Activated naive CD4-positive, alpha-beta T cell treated with anti-CD3 and anti-CD28 coated beads, Interleukin-2, amount 10 ng/mL, durations not matched to agents 7 days and 5 days (primary cell): Measurements from ENCODE around the gene DOCK2.
A peak's percentile ranks its signal among the peaks of the same experiment; 100 is the strongest.

Source experiments
- CTCF ChIA-PET: fragments of 350-600 bp; sonication (Branson Sonifier 250); formaldehyde crosslinking; loops from one replicate; lab custom pipeline; 2021; ENCODE audit warnings: antibody characterized with exemption; lab: Charles Lee
- DNase-seq: peaks from one replicate; pipeline ENCODE4 v3.0.0-alpha.2; 2020
- H3K27ac Mint-ChIP-seq: one replicate; pipeline ENCODE4 v1.8.0; 2021; ENCODE audit warnings: mild to moderate bottlenecking, moderate library complexity, mixed read lengths
- H3K27me3 Mint-ChIP-seq: one replicate; pipeline ENCODE4 v1.8.0; 2021; ENCODE audit warnings: mild to moderate bottlenecking, mixed read lengths
- H3K36me3 Mint-ChIP-seq: one replicate; pipeline ENCODE4 v1.8.0; 2021; ENCODE audit warnings: mixed read lengths
- H3K4me1 Mint-ChIP-seq: one replicate; pipeline ENCODE4 v1.8.0; 2021; ENCODE audit warnings: mixed read lengths
- H3K4me3 Mint-ChIP-seq: one replicate; pipeline ENCODE4 v1.8.0; 2021; ENCODE audit warnings: mild to moderate bottlenecking, moderate library complexity, mixed read lengths
- H3K9me3 Mint-ChIP-seq: one replicate; pipeline ENCODE4 v1.8.0; 2021; ENCODE audit warnings: mixed read lengths

DOCK2 gene

DNA sequence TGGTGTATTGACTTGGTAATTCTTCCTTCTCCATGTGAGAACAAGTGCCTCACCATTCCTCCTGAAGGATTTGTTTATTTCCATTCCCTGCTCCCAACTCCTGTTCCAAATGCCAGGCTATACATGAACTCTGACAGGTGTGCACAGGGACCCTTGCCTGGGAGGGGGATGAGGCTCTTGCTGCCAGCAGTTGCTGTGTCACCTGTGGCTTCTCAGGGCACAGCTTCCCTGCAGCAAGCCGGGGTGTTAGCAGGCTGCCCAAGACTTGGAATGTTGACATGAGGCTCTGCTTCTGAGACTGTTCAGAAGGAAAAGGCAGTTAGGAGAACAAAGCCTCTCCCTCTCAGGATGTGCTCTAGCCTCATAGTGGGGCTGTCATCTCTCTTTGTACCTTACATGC, 131.3 kb downstream of the DOCK2 start:
- no peak for DNase-seq
- Mint-ChIP-seq H3K27ac (no peak overlapping the region), H3K36me3 (peaks cover 55% of the 10 kb centered on the region), H3K27me3 (no peaks in the 10 kb centered on the region), H3K4me3 (no peak overlapping the region), H3K9me3 (no peaks in the 10 kb centered on the region), H3K4me1 (peaks cover 5% of the 10 kb centered on the region)
- CTCF ChIA-PET: no interaction called here

DNA sequence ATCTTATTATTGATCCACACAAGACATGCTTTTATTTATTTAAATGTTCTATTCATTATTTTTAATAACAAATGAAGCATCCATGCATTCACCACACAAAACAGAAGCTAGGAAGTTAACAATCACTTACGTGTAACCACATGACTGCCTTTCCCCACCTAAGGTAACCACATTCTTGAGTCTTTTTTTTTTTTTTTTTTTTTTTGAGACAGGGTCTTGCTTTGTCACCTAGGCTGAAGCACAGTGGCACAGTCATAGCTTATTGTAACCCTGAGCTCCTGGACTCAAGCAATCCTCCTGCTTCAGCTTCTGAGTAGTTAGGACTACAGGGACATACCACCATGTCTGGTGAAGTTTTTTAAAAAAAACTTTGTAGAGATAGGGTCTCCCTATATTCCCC, 133.0 kb downstream of the DOCK2 start:
- H3K4me3 Mint-ChIP-seq: no peak overlapping the region
- no peaks in the 10 kb centered on the region for H3K9me3 Mint-ChIP-seq
- CTCF ChIA-PET: no interaction called here
- no peak overlapping the region for H3K27ac Mint-ChIP-seq
- no peak for DNase-seq
- peaks cover 55% of the 10 kb centered on the region for H3K36me3 Mint-ChIP-seq
- H3K4me1 Mint-ChIP-seq: peaks cover 5% of the 10 kb centered on the region
- H3K27me3 Mint-ChIP-seq: no peaks in the 10 kb centered on the region

DNA sequence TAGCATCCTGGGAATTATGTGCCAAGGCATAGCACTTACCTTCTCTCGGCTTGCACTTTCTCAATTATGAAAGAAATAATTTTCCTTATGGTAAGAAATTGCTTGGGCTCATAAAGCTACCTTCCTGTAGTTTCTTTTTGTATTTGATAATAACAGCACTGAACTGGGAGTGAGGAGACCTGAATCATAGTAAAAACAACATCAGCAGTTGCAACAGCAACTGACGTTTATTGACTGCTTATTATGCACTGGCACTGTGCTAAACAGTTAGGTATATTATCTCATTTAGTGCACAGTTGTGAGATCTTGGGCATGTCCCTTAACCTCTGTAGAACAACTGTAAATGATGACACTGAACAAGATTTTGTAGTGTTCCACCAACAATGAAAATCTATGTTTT, 135.2 kb downstream of the DOCK2 start:
- Mint-ChIP-seq H3K4me1 (peaks cover 5% of the 10 kb centered on the region), H3K27me3 (no peaks in the 10 kb centered on the region), H3K36me3 (peaks cover 47% of the 10 kb centered on the region), H3K9me3 (no peaks in the 10 kb centered on the region), H3K4me3 (no peak overlapping the region), H3K27ac (no peak overlapping the region)
- CTCF ChIA-PET: no interaction called here
- DNase-seq: no peak

DNA sequence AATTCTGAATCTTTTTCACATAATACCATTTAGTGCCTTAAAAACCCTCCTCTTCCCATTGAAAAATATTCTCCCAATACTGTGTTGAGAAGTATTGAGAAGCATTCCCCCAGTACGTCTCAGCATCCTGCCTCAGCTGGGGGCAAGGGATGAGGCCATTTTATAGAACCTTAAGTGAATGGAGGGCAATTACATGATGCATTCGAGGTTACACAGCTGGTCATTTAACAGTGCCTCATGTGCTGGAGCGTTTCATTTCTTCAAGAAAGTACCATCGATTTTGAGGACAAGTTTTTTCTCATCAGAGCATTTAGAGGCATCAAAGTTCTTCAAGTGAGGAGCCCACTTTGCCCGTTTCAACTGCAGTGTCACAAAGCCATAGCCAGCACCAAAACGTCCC, 135.6 kb downstream of the DOCK2 start:
- Mint-ChIP-seq H3K9me3 (no peaks in the 10 kb centered on the region), H3K27me3 (no peaks in the 10 kb centered on the region), H3K27ac (no peak overlapping the region), H3K4me3 (no peak overlapping the region), H3K4me1 (peaks cover 5% of the 10 kb centered on the region), H3K36me3 (peaks cover 44% of the 10 kb centered on the region)
- CTCF ChIA-PET: no interaction called here
- no peak for DNase-seq

DNA sequence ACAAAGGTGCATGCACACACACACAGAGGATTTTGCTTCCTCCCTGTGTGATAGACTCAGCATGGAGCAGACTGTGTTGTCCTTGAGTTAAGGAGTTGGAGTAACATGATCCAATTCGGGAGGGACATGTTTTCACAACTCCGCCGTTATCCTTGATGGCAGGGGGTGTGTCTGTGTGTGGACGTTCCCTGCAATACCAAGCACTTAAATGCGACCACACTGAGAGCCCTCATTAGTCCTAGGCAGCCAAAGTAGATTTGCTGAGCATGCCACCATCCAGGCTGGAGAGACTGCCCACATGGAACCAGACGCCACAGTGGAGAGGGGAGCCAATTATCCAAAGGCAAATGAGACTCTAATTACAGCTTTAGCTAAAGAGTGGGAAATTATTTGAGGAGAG, 140.1 kb downstream of the DOCK2 start:
- Mint-ChIP-seq H3K9me3 (no peaks in the 10 kb centered on the region), H3K27ac (no peak overlapping the region)

DNA sequence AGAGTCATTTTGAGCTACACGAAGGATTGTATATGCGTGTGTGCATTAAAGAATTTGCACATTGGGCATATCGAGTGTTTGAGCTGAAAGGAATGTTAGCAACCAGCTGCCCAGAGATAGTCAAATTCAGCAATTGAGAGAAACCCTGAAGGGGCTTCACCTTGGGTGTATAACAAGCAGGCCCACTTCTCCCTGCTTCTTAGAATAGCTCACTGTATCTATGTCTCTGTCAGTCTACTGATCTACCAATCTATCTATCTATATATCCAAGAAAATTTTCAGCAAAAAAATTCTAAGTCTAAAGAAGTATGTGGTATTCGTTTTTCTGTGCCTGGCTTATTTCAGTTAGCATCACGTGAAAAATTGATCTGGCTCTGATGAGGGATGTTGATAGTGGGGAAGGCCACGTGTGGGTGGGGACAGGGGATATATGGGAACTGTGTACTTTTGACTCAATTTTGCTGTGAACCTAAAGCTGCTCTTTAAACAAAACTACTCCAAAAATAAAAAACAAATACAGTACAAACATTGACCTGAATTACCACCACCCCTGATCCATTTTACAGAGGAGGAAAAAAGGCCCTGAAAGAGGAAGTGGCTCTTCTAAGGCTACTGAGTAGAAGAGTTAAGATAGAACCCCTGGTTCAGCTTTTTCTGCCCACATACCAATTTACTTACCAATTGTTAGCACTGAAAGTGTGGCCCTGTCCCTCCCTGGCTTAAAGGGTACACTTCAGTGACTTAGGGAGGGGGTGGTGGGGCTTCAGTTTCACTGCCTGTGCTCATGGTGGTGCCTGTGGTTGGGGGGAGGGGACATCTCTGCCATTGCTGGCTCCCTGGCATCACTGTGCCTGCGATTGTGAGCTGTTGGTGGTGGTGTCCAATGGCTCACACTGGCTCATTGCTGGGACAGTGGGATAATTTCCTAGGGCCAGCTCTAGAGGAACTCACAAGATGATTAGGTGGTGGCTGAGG, 141.8 kb downstream of the DOCK2 start:
- Mint-ChIP-seq H3K27me3 (no peaks in the 10 kb centered on the region), H3K4me1 (peaks cover 8% of the 10 kb centered on the region), H3K9me3 (no peaks in the 10 kb centered on the region), H3K36me3 (peaks cover 43% of the 10 kb centered on the region), H3K4me3 (no peak overlapping the region), H3K27ac (peak overlapping the region; percentile 7)
- no peak for DNase-seq
- CTCF ChIA-PET: no interaction called here

More for the DNA sequence above, 140.1 kb downstream of the DOCK2 start:
- peaks cover 52% of the 10 kb centered on the region for H3K36me3 Mint-ChIP-seq
- CTCF ChIA-PET: no interaction called here
- H3K27me3 Mint-ChIP-seq: no peaks in the 10 kb centered on the region
- peaks cover 8% of the 10 kb centered on the region for H3K4me1 Mint-ChIP-seq
- no peak for DNase-seq
- H3K4me3 Mint-ChIP-seq: no peak overlapping the region

DNA sequence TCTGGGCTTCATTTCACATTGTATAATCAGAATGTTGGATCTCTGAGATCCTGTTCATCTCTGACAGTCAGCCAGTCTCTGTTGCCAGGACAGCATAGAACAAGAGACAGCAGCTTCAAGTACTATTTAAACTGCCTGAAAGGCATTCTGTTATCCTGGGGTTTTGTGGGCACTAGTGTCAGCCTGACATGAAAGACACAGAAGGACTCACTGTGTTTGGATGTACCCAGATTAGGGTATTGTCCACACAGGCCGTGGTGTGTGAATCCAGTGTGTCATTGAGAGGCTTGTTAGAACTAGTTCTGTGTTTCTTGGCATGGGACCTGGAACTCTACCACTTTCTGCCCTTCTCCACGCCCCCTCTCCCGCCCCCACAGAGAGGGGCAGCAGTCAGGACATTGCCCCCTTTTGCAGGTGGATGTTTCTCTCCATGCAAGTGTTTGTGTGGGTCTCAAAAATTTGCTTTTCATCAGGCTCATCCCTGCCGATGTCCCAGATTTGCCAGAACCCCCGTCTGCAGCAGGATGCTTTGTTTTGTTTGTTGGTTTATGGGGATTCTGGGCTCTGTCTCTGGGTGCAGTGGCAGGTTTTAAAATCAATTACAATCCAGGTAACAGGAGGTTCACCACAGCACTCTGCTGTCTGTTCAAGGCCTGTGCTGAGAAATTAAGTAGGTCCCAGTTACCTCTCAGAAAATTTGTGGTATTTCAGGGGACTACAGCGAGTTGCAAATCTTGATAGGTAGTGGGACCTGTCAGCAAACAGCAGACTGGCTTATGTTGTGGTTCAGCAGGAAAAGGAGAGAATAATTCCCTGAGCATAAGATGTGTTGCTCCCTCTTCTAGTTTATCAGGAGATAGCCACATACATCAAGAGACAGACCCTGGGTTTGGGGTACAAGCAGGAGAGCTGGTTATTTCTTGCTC, 144.6 kb downstream of the DOCK2 start:
- H3K4me3 Mint-ChIP-seq: no peak overlapping the region
- H3K36me3 Mint-ChIP-seq: peaks cover 48% of the 10 kb centered on the region
- no peak for DNase-seq
- H3K4me1 Mint-ChIP-seq: peaks cover 8% of the 10 kb centered on the region
- no peaks in the 10 kb centered on the region for H3K27me3 Mint-ChIP-seq
- no peaks in the 10 kb centered on the region for H3K9me3 Mint-ChIP-seq
- H3K27ac Mint-ChIP-seq: no peak overlapping the region
- CTCF ChIA-PET: no interaction called here

DNA sequence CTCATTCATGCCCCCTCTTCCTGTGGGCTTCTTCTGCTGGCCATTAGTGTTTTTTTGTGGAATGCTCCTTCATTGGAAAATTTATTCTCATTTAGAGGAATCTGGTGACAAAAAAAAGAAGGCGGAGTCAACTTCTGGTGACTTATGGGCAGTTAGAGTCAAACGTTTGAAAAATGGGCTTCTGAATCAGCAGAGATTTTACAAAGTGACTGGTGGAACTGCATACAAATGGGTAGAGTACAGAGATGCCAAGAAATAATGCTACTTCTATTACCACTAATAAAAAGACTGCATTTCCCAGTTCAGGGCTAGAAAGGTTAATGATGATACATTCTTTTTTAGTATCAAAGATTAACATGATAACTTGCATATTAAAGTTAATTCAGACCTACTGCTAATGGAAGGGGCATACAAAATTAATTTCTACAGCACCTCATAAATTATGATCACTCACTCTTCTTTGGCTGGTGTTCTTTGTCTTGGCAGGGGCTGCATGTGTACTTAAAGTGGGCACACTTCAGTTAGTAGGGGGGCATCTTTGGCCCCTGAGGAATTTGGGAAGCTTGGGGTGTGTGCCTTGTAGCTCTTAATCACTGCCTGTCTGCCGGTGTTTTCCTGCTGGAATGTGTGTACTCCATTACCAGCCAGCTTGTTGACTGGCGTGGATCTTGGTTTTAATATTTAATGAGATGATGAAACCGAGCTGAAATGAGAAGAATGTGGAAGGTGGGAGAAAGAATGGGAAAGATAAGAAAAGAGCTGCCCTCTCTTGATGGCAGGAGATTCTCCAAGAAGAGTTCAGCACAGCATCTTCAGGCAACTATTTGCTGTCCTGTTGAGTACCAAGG, 148.9 kb downstream of the DOCK2 start:
- CTCF ChIA-PET: no interaction called here
- DNase-seq: no peak
- Mint-ChIP-seq H3K27ac (no peak overlapping the region), H3K27me3 (no peaks in the 10 kb centered on the region), H3K4me1 (peaks cover 4% of the 10 kb centered on the region), H3K4me3 (no peak overlapping the region), H3K36me3 (peaks cover 54% of the 10 kb centered on the region), H3K9me3 (no peaks in the 10 kb centered on the region)

DNA sequence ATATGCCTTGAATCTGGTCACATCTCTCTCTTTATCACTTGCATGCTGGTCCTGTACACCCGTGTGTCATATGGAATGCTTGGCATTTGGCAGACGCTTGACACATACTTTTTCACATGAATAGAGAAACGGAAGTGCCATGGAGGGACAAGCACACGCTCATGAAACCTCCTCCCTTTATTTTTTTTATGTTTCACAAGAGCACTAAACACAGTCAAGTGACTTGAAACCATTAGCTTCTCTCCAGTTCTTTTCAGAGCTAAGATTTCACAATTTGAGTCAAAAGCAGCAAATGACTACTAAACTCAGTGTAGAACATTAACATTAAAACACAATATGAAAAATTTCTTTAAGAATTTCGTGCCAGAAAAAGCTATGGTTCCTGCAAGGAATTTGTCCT, 151.1 kb downstream of the DOCK2 start:
- no peak for DNase-seq
- no peak overlapping the region for H3K27ac Mint-ChIP-seq
- H3K27me3 Mint-ChIP-seq: no peaks in the 10 kb centered on the region
- H3K36me3 Mint-ChIP-seq: peaks cover 52% of the 10 kb centered on the region
- no peaks in the 10 kb centered on the region for H3K4me1 Mint-ChIP-seq
- no peaks in the 10 kb centered on the region for H3K9me3 Mint-ChIP-seq
- CTCF ChIA-PET: no interaction called here
- H3K4me3 Mint-ChIP-seq: no peak overlapping the region

DNA sequence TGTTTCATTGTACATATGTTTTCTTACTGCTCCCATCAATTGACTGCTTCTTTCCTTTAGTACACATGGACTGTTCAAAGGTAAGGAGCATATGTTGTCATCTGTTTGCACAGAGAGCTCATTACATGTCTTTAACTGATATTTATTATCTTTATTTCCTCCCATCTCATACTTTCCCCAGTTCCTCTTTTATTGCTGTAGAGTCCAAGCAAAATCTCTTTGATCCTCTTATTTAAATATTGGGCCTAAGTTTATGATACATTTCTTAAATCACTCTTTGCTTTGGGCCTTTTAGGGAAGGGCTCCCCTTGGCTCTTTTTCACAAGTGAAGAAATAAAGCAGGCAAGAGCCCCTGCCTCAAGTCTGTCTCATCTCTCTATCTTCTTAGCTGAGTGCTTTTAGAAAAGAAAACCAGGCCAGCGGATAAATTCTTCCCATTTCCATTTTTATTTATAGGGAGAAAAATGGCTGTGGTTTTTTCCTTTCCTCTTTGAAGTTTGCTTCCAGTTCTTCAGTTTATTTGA, 152.4 kb downstream of the DOCK2 start:
- Mint-ChIP-seq H3K4me3 (no peak overlapping the region), H3K36me3 (peaks cover 54% of the 10 kb centered on the region), H3K27me3 (no peaks in the 10 kb centered on the region), H3K4me1 (no peaks in the 10 kb centered on the region), H3K27ac (no peak overlapping the region), H3K9me3 (no peaks in the 10 kb centered on the region)
- CTCF ChIA-PET: no interaction called here
- DNase-seq: no peak

DNA sequence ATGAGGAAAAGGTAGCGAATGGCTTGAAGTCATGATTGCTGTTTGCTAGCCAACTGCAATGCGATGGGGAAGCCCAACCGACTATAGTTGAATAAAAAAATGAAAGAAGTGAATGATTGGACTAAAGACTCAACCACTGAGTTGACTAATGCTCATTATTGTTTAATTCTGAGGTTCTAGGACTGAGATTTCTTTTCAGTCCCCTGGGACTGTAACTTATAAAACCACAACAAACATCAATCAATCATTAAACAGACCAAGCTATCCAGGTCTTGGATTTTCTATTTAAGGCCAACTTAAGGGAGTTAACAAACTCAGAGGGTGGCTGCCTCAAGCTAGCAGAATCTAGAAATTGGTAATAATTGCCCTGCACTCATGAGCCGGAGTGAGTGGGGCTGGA, 154.2 kb downstream of the DOCK2 start:
- H3K27me3 Mint-ChIP-seq: no peaks in the 10 kb centered on the region
- DNase-seq: no peak
- CTCF ChIA-PET: no interaction called here

DNA sequence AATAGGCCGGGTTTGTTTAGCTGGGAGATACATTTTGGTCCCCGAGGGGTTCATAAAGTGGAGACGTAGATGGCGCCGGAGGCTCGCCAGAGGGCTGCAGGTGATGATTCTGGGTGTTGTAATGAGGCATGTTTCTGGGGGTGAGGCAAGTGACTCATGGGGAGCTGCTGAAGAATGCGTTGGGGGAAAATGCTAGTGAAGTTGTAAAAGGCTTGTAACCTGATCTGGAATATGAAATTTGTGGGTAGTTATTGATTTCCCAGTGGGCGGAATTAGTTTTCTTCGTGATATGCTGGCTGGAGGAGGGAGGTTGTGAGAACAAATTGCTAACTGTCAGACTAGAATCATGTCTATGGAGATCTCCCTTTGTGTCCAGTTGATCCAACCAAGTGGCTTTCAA, 158.3 kb downstream of the DOCK2 start:
- Mint-ChIP-seq H3K4me1 (no peaks in the 10 kb centered on the region), H3K27me3 (no peaks in the 10 kb centered on the region), H3K36me3 (peaks cover 46% of the 10 kb centered on the region), H3K4me3 (no peak overlapping the region), H3K27ac (no peak overlapping the region), H3K9me3 (no peaks in the 10 kb centered on the region)
- CTCF ChIA-PET: no interaction called here
- DNase-seq: no peak

More for the DNA sequence above, 154.2 kb downstream of the DOCK2 start:
- H3K4me1 Mint-ChIP-seq: no peaks in the 10 kb centered on the region
- H3K4me3 Mint-ChIP-seq: no peak overlapping the region
- no peaks in the 10 kb centered on the region for H3K9me3 Mint-ChIP-seq
- peaks cover 54% of the 10 kb centered on the region for H3K36me3 Mint-ChIP-seq
- H3K27ac Mint-ChIP-seq: no peak overlapping the region

DNA sequence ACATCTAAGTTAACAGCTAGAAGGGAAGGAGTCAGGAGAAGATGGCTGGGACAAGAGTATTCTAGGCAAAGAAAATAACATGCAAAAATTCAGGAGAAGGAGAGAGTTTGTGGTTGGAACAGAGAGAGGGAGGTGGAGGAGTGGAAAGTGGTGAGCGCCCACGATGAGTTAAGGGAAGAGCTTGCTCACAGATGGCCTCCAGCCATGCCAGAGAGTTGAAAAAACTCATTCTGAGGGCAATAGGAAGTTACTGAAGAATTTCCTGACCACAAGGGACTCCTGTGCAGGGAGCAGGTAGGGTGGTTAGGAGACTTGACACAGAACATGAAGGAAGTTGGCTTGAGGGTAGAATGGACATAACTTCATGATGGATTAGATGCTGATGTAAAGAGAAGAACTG, 159.7 kb downstream of the DOCK2 start:
- Mint-ChIP-seq H3K4me1 (no peaks in the 10 kb centered on the region), H3K27ac (no peak overlapping the region), H3K36me3 (peaks cover 50% of the 10 kb centered on the region), H3K9me3 (no peaks in the 10 kb centered on the region), H3K27me3 (no peaks in the 10 kb centered on the region), H3K4me3 (no peak overlapping the region)
- DNase-seq: no peak
- CTCF ChIA-PET: no interaction called here

DNA sequence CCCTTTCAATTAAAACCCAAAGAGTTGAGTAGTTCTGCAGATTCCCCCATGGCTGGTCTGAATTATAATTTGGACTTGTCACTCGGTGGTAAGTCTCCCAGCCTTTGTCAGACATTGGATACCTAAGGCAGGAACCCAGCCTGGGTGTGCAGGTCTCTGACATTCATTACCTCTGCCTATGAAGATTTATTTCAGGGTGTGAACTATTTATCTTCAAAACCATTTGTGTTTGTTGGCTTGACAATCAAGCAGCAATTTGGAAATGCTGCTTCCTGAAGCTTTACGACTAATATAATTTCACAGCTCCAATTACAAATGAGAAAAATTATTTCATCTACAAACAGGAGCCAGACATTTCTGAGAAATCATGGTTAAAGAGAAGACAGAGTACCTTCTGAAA, 160.5 kb downstream of the DOCK2 start:
- CTCF ChIA-PET: no interaction called here
- no peak for DNase-seq
- Mint-ChIP-seq H3K27me3 (no peaks in the 10 kb centered on the region), H3K4me1 (no peaks in the 10 kb centered on the region), H3K4me3 (no peak overlapping the region), H3K36me3 (peaks cover 48% of the 10 kb centered on the region), H3K9me3 (no peaks in the 10 kb centered on the region), H3K27ac (no peak overlapping the region)
